Right atrium auricular region (tissue), 2 donors: ENCODE data around the gene ARID4B. TPM values are rescaled to one million over a fixed set of nuclear protein-coding genes. Genes with fewer than 3 reads are reported as not detected.

Experiments
- DNase-seq: peaks from one replicate; pipeline ENCODE4 v3.0.0-alpha.2; 2019; ENCODE audit warnings: low spot score
- H3K27ac ChIP-seq, 2 donors: fragments of 200-600 bp; sonication (generic); 1 replicate in 1 of 2; 2 replicates in 1 of 2; pipeline ENCODE4 v1.5.1; 2016 to 2019
- H3K27me3 ChIP-seq, 2 donors: fragments of 200-600 bp; sonication (generic); one replicate each; pipeline versions ENCODE4 v1.5.1 to v1.6.0; 2017 to 2019
- H3K36me3 ChIP-seq: fragments of 200-600 bp; sonication (generic); one replicate; pipeline ENCODE4 v1.5.1; 2016
- H3K4me1 ChIP-seq, 2 donors: fragments of 200-600 bp; sonication (generic); one replicate each; pipeline versions ENCODE4 v1.5.1 to v1.6.0; 2017 to 2019
- H3K4me3 ChIP-seq, 2 donors: fragments of 200-600 bp; sonication (generic); 1 replicate in 1 of 2; 2 replicates in 1 of 2; pipeline ENCODE4 v1.5.1; 2017 to 2019; ENCODE audit warnings: mild to moderate bottlenecking in 1 of 2, moderate library complexity in 1 of 2
- H3K9me3 ChIP-seq, 2 donors: fragments of 200-600 bp; sonication (generic); one replicate each; pipeline ENCODE4 v1.5.1; 2019
- CTCF ChIP-seq, 2 donors: fragments of 200-600 bp; sonication (generic); IDR thresholded peaks; one replicate each; pipeline ENCODE4 v1.5.1; 2019; ENCODE audit warnings: antibody characterized with exemption in 2 of 2
- total RNA-seq, 2 donors: library from RNA; depleted of rRNA; stranded (reverse); fragments of >200 nt; gene quantifications; one replicate each; pipeline ENCODE4 v1.1.0, GENCODE V29; 2016

The ARID4B gene
- total RNA-seq, 2 donors from 2014 or later = 15.9 to 16.1 TPM

- no peak for DNase-seq
- Histone ChIP-seq H3K4me1 (peaks cover 0 to 38% of the 10 kb centered on the region in 2 donors), H3K27ac (no peak overlapping the region), H3K27me3 (no peaks in the 10 kb centered on the region), H3K36me3 (no peaks in the 10 kb centered on the region), H3K9me3 (no peaks in the 10 kb centered on the region), H3K4me3 (no peak overlapping the region)
- TF ChIP-seq CTCF (IDR thresholded peaks at IDR 0.05) = no peak
Measured at GRCh38 chr1:235320521-235321179, 7.3 kb downstream of the ARID4B start.

- DNase-seq = no peak
- Histone ChIP-seq H3K36me3 (no peaks in the 10 kb centered on the region), H3K4me1 (peaks cover 0 to 30% of the 10 kb centered on the region in 2 donors), H3K27me3 (no peaks in the 10 kb centered on the region), H3K4me3 (no peak overlapping the region), H3K9me3 (no peaks in the 10 kb centered on the region), H3K27ac (no peak overlapping the region)
- TF ChIP-seq CTCF (IDR thresholded peaks at IDR 0.05) = no peak
Measured at GRCh38 chr1:235319255-235319654, 8.7 kb downstream of the ARID4B start.

- Histone ChIP-seq H3K36me3 (no peaks in the 10 kb centered on the region), H3K4me3 (no peak overlapping the region), H3K27ac (no peak overlapping the region), H3K9me3 (no peaks in the 10 kb centered on the region), H3K27me3 (no peaks in the 10 kb centered on the region), H3K4me1 (peaks cover 0 to 29% of the 10 kb centered on the region in 2 donors)
- DNase-seq = no peak
- no peak for TF ChIP-seq CTCF (IDR thresholded peaks at IDR 0.05)
Measured at GRCh38 chr1:235317168-235317567, 10.8 kb downstream of the ARID4B start.

GRCh38 chr1:235315735-235316134 is 12.2 kb downstream of the ARID4B start:
- TF ChIP-seq CTCF (IDR thresholded peaks at IDR 0.05) = no peak
- Histone ChIP-seq H3K4me3 (no peak overlapping the region), H3K27me3 (no peaks in the 10 kb centered on the region), H3K9me3 (no peaks in the 10 kb centered on the region), H3K4me1 (peaks cover 0 to 29% of the 10 kb centered on the region in 2 donors), H3K36me3 (no peaks in the 10 kb centered on the region), H3K27ac (no peak overlapping the region)
- DNase-seq = no peak

GRCh38 chr1:235315173-235315572 is 12.8 kb downstream of the ARID4B start:
- H3K27me3 ChIP-seq = no peaks in the 10 kb centered on the region
- no peaks in the 10 kb centered on the region for H3K36me3 ChIP-seq
- no peak for TF ChIP-seq CTCF (IDR thresholded peaks at IDR 0.05)
- peaks cover 0 to 29% of the 10 kb centered on the region in 2 donors for H3K4me1 ChIP-seq
- H3K4me3 ChIP-seq = no peak overlapping the region
- H3K9me3 ChIP-seq = no peaks in the 10 kb centered on the region
- no peak for DNase-seq
- no peak overlapping the region for H3K27ac ChIP-seq
